ENCODE results near the gene ZNF385D. TPM values are rescaled to one million over a fixed set of nuclear protein-coding genes. Genes with fewer than 3 reads are reported as not detected.

ZNF385D gene
- total RNA-seq, 1 donor from 2014 or later, result not detected

DNA sequence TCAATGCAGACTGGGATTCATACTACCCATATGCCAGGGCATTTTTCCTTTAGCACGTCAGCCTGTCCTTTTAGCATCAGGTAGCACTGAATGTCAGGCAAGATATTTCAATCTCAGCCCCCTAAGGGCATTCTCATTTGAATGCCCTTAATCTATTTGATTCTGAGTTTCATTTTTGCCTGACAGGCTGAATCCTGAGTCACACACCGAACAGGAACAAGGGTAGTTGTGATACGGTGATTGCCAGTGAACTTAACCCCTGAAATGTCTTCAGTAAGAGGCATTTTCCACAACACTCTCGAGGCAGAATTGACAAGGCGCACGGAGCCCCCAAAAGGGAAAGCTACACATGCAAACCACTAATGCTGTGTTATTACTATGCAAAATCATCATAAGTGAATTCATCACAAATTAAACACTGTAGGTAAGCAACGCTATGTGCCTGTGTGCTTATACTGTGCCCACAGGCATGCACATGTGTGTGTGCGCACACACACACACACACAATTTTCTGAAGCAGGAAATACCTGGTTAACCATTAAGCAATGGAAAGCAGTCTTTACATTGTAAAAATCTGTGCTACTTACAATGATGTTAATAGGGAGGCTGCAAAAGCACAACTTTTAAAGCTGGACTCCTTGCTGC lies 130.4 kb downstream of the ZNF385D start:
- Histone ChIP-seq H3K36me3 (ENCODE audit: control insufficient read depth, insufficient read depth, low read length) (no peaks in the 10 kb centered on the region), H3K4me3 (ENCODE audit: low read depth, low read length) (no peak overlapping the region), H3K27me3 (ENCODE audit: control insufficient read depth, insufficient read depth, low read length) (no peaks in the 10 kb centered on the region)
- TF ChIP-seq CTCF (IDR thresholded peaks at IDR 0.05; ENCODE audit: insufficient read depth, low read length, poor library complexity, severe bottlenecking), result no peak
- peak; percentile 56 for DNase-seq (ENCODE audit: low read depth)

DNA sequence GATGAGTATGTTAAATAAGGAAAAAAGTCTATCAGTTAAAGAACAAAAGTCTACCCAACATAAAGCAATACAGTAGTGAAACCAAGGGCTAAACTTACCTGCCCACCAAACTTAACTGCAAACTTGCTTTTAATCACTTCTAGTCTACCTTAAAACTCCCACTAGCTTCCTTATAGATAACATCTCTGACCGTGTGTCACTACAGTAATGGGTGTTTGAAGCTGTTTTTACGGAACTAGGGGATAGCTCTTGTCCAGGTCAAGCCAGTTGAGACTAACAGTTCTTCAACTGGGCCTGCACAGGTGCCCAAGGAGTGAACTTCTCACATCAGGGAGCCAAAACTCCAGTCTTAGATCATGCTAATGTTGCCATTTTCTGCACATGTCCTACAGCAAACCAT lies 132.3 kb downstream of the ZNF385D start:
- H3K4me3 ChIP-seq (ENCODE audit: low read depth, low read length), result no peak overlapping the region
- no peaks in the 10 kb centered on the region for H3K36me3 ChIP-seq (ENCODE audit: control insufficient read depth, insufficient read depth, low read length)
- no peaks in the 10 kb centered on the region for H3K27me3 ChIP-seq (ENCODE audit: control insufficient read depth, insufficient read depth, low read length)
- DNase-seq (ENCODE audit: low read depth), result no peak
- no peak for TF ChIP-seq CTCF (IDR thresholded peaks at IDR 0.05; ENCODE audit: insufficient read depth, low read length, poor library complexity, severe bottlenecking)

DNA sequence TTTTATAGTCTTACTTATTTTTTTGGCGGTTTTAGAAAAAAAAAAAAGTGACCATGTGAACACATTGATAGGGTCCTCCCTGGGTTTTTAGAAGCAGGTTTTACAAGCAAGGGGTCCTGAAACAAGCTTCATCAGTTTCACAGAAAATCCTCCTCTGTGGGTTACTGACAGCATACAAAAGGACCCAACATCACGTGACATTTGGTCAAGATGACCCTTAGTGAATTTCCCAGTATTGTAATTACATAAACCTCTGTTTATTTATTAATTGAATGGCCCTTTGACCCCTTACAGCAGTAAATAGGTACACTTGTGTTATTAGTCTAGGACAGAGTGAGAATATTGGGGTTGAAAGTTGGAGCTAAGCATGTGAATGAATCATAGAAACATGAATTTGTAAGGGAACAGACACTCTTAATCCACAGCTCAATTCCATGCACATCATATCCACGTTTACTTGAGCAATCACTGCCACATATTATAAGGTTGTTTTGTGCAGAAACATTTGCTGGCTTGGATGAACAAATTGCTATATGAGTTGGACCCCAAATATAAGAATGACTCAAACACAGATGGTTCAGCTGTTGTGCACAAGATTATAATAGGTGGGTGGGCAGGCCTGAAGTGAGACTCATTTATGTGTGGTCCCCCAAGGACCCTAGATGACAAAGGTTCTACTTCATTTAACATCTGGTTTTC lies 137.5 kb downstream of the ZNF385D start:
- no peaks in the 10 kb centered on the region for H3K27me3 ChIP-seq (ENCODE audit: control insufficient read depth, insufficient read depth, low read length)
- TF ChIP-seq CTCF (IDR thresholded peaks at IDR 0.05; ENCODE audit: insufficient read depth, low read length, poor library complexity, severe bottlenecking), result no peak
- no peak for DNase-seq (ENCODE audit: low read depth)

DNA sequence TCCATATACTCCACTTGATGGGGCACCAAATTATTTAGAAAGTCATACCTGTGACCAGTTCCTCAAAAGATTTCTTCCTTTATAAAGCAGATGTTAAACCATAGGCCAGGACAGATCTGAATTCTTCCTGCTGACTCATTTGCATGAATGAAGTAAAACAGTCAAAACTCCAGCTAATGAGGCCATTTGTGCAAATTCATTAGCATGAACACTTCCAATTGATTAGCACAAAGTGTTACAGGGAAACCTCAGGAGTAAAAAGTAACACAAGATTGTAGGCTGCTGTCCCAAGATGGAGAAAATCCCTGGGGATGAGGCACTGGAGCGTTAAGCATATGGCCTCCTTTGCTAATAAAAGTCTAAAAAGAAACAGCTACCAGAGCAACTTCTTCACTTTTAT lies 149.8 kb downstream of the ZNF385D start:
- Histone ChIP-seq H3K36me3 (ENCODE audit: control insufficient read depth, insufficient read depth, low read length) (no peaks in the 10 kb centered on the region), H3K4me3 (ENCODE audit: low read depth, low read length) (no peak overlapping the region)

More for the DNA sequence above, 137.5 kb downstream of the ZNF385D start:
- no peak overlapping the region for H3K4me3 ChIP-seq (ENCODE audit: low read depth, low read length)
- H3K36me3 ChIP-seq (ENCODE audit: control insufficient read depth, insufficient read depth, low read length), result no peaks in the 10 kb centered on the region

DNA sequence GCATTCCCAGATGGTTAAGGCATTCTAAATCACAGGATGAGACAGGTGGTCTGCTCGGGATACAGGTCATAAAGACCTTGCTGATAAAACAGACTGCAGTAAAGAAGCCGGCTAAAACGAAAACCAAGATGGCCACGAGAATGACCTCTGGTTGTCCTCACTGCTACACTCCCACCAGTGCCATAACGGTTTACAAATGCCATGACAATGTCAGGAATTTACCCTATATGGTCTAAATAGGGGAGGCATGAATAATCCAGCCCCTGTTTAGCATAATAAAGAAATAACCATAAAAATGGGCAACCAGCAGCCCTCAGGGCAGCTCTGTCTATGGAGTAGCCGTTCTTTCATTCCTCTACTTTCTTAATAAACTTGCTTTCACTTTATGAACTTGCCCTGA lies 151.1 kb downstream of the ZNF385D start:
- Histone ChIP-seq H3K36me3 (ENCODE audit: control insufficient read depth, insufficient read depth, low read length) (no peaks in the 10 kb centered on the region), H3K27me3 (ENCODE audit: control insufficient read depth, insufficient read depth, low read length) (no peaks in the 10 kb centered on the region), H3K4me3 (ENCODE audit: low read depth, low read length) (no peak overlapping the region)
- TF ChIP-seq CTCF (IDR thresholded peaks at IDR 0.05; ENCODE audit: insufficient read depth, low read length, poor library complexity, severe bottlenecking), result no peak
- DNase-seq (ENCODE audit: low read depth), result no peak

More for the DNA sequence above, 149.8 kb downstream of the ZNF385D start:
- no peaks in the 10 kb centered on the region for H3K27me3 ChIP-seq (ENCODE audit: control insufficient read depth, insufficient read depth, low read length)
- DNase-seq (ENCODE audit: low read depth), result no peak
- no peak for TF ChIP-seq CTCF (IDR thresholded peaks at IDR 0.05; ENCODE audit: insufficient read depth, low read length, poor library complexity, severe bottlenecking)

Measured in kidney epithelial cell (primary cell).